Renal cortex interstitium (tissue), 11 donors: Measurements from ENCODE around the gene SPSB3. TPM values are rescaled to one million over a fixed set of nuclear protein-coding genes. Genes with fewer than 3 reads are reported as not detected.
A peak's percentile ranks its signal among the peaks of the same experiment; 100 is the strongest.

Experiments
- DNase-seq, 11 donors: peaks; one replicate each; pipeline ENCODE4 v3.0.0-alpha.2; 2013; ENCODE audit warnings: low read depth in 9 of 11, low spot score in 4 of 11; ENCODE audit errors: extremely low read depth in 1 of 11
- polyA plus RNA-seq, 3 donors: library from polyadenylated mRNA; unstranded; fragments of 120-200 nt; gene quantifications; one replicate each; pipeline ENCODE4 v1.2.1, GENCODE V29; 2013; ENCODE audit not compliant: insufficient read length in 3 of 3

The SPSB3 gene
- polyA plus RNA-seq, 3 donors, result 28.2 to 49.1 (median 46.0) TPM

- no peak for DNase-seq
Measured at GRCh38 chr16:1780677-1781072, 1.7 kb downstream of the SPSB3 start.

GRCh38 chr16:1779741-1780676, 2.4 kb downstream of the SPSB3 start:
- no peak for DNase-seq

- no peak for DNase-seq
Measured at GRCh38 chr16:1779234-1779701, 3.1 kb downstream of the SPSB3 start.

- no peak for DNase-seq
Measured at GRCh38 chr16:1778200-1779179, 3.9 kb downstream of the SPSB3 start.

GRCh38 chr16:1777375-1778199, 4.8 kb downstream of the SPSB3 start:
- no peak for DNase-seq

- no peak for DNase-seq
Measured at GRCh38 chr16:1776991-1777374, 5.4 kb downstream of the SPSB3 start.

- DNase-seq, result no peak
Measured at GRCh38 chr16:1776672-1776955, 5.8 kb downstream of the SPSB3 start.

GRCh38 chr16:1775846-1776671, 6.3 kb downstream of the SPSB3 start:
- no peak for DNase-seq

GRCh38 chr16:1775006-1775845, 7.1 kb downstream of the SPSB3 start:
- DNase-seq, result no peak

GRCh38 chr16:1774448-1774780, 8.0 kb downstream of the SPSB3 start:
- no peak for DNase-seq

GRCh38 chr16:1773703-1774447, 8.5 kb downstream of the SPSB3 start:
- no peak for DNase-seq

- DNase-seq, result peak in 10 of 11 donors; percentile 61 to 85 (median 81)
Measured at GRCh38 chr16:1772908-1773702, 9.3 kb downstream of the SPSB3 start, which contains the start of gene MRPS34. Gene MRPS34, minus strand, starts transcription at chr16:1773134. Its CDS starts 15 bp downstream, at chr16:1773119.

- DNase-seq, result no peak
Measured at GRCh38 chr16:1772362-1772907, 9.9 kb downstream of the SPSB3 start, which contains the start of gene EME2. Gene EME2, plus strand, starts transcription at chr16:1772810. Its CDS starts 418 bp downstream, at chr16:1773228.

- no peak for DNase-seq
Measured at GRCh38 chr16:1771864-1772361, 10.5 kb downstream of the SPSB3 start.

GRCh38 chr16:1771188-1771863, 11.0 kb downstream of the SPSB3 start, which contains the start of gene NME3:
Gene NME3, minus strand, starts transcription at chr16:1771543. Its CDS starts 9 bp downstream, at chr16:1771534.
- no peak for DNase-seq
